BJ (cell line): ENCODE data around the gene TXNRD2. TPM values are rescaled to one million over a fixed set of nuclear protein-coding genes. Genes with fewer than 3 reads are reported as not detected.

Experiments
- polyA plus RNA-seq: library from polyadenylated mRNA; depleted of rRNA; stranded (reverse); fragments of >200 nt; gene quantifications from 2 replicates; pipeline ENCODE4 v1.2.3, GENCODE V29; 2011; rRNA removed

TXNRD2 gene
- polyA plus RNA-seq, 1 experiment = 28.5 TPM

Other genes starting within 250 kb of the TXNRD2 start
- gene SEPTIN5, start 227.3 kb downstream of the TXNRD2 start, polyA plus RNA-seq = 21.0 and 38.8 TPM in 2 replicates
- gene GP1BB, start 218.3 kb downstream of the TXNRD2 start, polyA plus RNA-seq = 1.3 and 4.2 TPM in 2 replicates
- gene TBX1, start 181.0 kb downstream of the TXNRD2 start, polyA plus RNA-seq = not detected in 2 replicates
- gene GNB1L, start 86.9 kb downstream of the TXNRD2 start, polyA plus RNA-seq = 1.3 and 3.6 TPM in 2 replicates
- gene RTL10, start 86.9 kb downstream of the TXNRD2 start, polyA plus RNA-seq = 11.7 and 18.9 TPM in 2 replicates
- gene COMT, start within 50 bp of the TXNRD2 start, polyA plus RNA-seq = 146 and 332 TPM in 2 replicates
- gene ARVCF, start 75.0 kb upstream of the TXNRD2 start, polyA plus RNA-seq = 2.5 and 3.8 TPM in 2 replicates
- 33.4 and 51.7 TPM in 2 replicates for gene TANGO2, start 79.3 kb upstream of the TXNRD2 start, polyA plus RNA-seq
- 16.3 and 21.3 TPM in 2 replicates for gene DGCR8, start 138.4 kb upstream of the TXNRD2 start, polyA plus RNA-seq
- 164 and 166 TPM in 2 replicates for gene RANBP1, start 174.3 kb upstream of the TXNRD2 start, polyA plus RNA-seq
- 20.1 and 34.2 TPM in 2 replicates for gene TRMT2A, start 175.4 kb upstream of the TXNRD2 start, polyA plus RNA-seq
- 15.1 and 32.2 TPM in 2 replicates for gene ZDHHC8, start 190.0 kb upstream of the TXNRD2 start, polyA plus RNA-seq
- gene CCDC188, start 209.2 kb upstream of the TXNRD2 start, polyA plus RNA-seq = 4.9 and 6.5 TPM in 2 replicates